Thyroid gland (tissue), 4 donors: ENCODE measurements around the gene CHL1. TPM values are rescaled to one million over a fixed set of nuclear protein-coding genes. Genes with fewer than 3 reads are reported as not detected.

Source experiments
- DNase-seq, 2 donors: peaks; one replicate each; pipeline ENCODE4 v3.0.0-alpha.2; 2019
- H3K27ac ChIP-seq, 3 donors: fragments of 200-600 bp; sonication (generic); 1 replicate in 2 of 3; 2 replicates in 1 of 3; pipeline ENCODE4 v1.5.1; 2016 to 2019; ENCODE audit warnings: mild to moderate bottlenecking in 1 of 3, moderate library complexity in 1 of 3
- H3K27me3 ChIP-seq: fragments of 200-600 bp; sonication (generic); one replicate; pipeline ENCODE4 v1.5.1; 2019
- H3K36me3 ChIP-seq, 2 donors: fragments of 200-600 bp; sonication (generic); one replicate each; pipeline ENCODE4 v1.5.1; 2016 to 2019
- H3K4me1 ChIP-seq, 2 donors: fragments of 200-600 bp; sonication (generic); one replicate each; pipeline ENCODE4 v1.5.1; 2017 to 2019
- H3K4me3 ChIP-seq, 3 donors: fragments of 200-600 bp; sonication (generic); replicated peaks in 1 of 3; 1 replicate in 2 of 3; 2 replicates in 1 of 3; pipeline ENCODE4 v1.5.1; 2016; ENCODE audit warnings: mild to moderate bottlenecking in 1 of 3
- H3K9me3 ChIP-seq: fragments of 200-600 bp; sonication (generic); one replicate; pipeline ENCODE4 v1.5.1; 2017
- POLR2A ChIP-seq, 2 donors: fragments of 450-650 bp; IDR thresholded peaks; one replicate each; pipeline ENCODE4 v1.6.1; 2017; ENCODE audit warnings: antibody characterized with exemption in 2 of 2, mild to moderate bottlenecking in 2 of 2, moderate library complexity in 1 of 2
- WGBS, 2 donors: methylation state at CpG; one replicate each; pipeline ENCODE4 v1.1.5; 2017; 5-methylcytosine and 5-hydroxymethylcytosine counted together
- intact Hi-C: fragments of 100-400 bp; cut with DNase I; formaldehyde crosslinking; loops from one replicate; pipeline ENCODE4 v1.15.1; 2023
- total RNA-seq, 4 donors: library from RNA; depleted of rRNA; stranded (reverse); fragments of >200 nt; gene quantifications; one replicate each; pipeline ENCODE4 v1.2.3, GENCODE V29; 2016
- TF ChIP-seq, protein P1 (sequence below), 6 experiments: fragments of 200-600 bp in 3 of 6; fragments of 450-650 bp in 3 of 6; sonication (generic) in 3 of 6; IDR thresholded peaks; one replicate each; pipeline ENCODE4 v1.5.1; 2016 to 2019; ENCODE audit warnings: antibody characterized with exemption in 6 of 6, mild to moderate bottlenecking in 2 of 6, inconsistent platforms in 1 of 6, moderate library complexity in 1 of 6

Gene CHL1
- total RNA-seq, 4 donors from 2014 or later = 3.1 to 5.0 (median 4.3) TPM

DNA sequence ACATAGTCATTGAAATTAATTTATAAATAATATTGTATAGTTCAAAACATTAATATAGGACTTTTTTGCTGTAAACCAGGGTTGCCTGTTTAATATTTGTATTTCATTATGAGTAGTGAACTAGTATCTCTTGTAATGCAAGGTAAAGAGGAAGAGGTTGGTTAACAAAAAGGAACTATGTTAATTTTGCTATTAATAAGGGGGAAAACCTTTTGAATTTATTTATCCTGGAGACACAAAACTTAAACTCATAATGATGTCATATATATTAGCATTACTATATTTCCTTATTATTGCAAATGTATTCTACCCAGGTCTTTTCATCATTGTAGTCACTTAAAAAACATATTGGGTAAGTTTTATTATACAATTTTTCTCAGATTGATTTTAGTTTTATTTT is 94.5 kb downstream of the CHL1 start:
- Histone ChIP-seq H3K27ac (no peak overlapping the region), H3K9me3 (no peaks in the 10 kb centered on the region), H3K36me3 (no peaks in the 10 kb centered on the region), H3K4me1 (no peaks in the 10 kb centered on the region), H3K27me3 (no peaks in the 10 kb centered on the region), H3K4me3 (no peak overlapping the region)
- no peak for DNase-seq
- no peak for TF ChIP-seq POLR2A (IDR thresholded peaks at IDR 0.05)
- TF ChIP-seq, protein P1, sequence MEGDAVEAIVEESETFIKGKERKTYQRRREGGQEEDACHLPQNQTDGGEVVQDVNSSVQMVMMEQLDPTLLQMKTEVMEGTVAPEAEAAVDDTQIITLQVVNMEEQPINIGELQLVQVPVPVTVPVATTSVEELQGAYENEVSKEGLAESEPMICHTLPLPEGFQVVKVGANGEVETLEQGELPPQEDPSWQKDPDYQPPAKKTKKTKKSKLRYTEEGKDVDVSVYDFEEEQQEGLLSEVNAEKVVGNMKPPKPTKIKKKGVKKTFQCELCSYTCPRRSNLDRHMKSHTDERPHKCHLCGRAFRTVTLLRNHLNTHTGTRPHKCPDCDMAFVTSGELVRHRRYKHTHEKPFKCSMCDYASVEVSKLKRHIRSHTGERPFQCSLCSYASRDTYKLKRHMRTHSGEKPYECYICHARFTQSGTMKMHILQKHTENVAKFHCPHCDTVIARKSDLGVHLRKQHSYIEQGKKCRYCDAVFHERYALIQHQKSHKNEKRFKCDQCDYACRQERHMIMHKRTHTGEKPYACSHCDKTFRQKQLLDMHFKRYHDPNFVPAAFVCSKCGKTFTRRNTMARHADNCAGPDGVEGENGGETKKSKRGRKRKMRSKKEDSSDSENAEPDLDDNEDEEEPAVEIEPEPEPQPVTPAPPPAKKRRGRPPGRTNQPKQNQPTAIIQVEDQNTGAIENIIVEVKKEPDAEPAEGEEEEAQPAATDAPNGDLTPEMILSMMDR (IDR thresholded peaks at IDR 0.05) = no peak
- intact Hi-C loops = no loop called here

DNA sequence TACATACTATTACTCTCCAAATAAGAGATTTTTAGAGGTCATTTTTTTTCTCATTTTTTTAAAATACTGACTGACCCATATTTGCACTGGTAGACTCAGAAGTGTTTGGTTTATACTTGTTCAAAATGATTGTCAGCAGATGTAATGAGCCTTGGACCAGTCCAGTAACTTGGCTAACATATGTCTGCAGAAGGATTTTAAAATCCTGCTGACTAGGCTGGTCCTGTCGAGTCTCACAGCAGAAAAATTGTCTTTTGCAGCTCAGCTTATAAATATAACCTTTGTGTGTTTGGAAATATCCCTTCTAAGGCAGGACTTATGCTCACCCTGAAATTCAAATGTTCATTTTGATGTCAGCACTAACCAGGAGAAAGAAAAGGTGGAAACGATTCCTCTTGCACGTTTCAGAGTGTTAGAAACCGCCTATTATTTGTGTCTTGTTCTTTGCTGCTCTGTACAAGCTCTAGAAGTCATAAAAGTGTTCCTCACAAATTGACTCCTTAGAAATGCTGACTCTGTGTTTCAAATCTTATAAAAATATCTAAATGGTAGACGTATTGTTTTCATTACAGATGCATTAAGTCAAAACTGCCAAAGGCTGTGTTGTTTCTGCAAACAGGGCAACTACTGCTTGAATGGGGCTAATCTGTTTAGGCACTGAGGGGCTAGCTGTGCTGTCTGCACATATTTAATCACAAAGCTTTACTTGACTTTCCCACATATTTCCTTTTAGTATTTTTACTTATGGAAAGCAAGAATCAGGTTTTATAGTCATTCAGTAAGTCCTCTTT is 95.3 kb downstream of the CHL1 start:
- WGBS, 2 donors = 53 to 54% methylated on average over 5 of the region's 5 CpGs
- Histone ChIP-seq H3K4me1 (no peaks in the 10 kb centered on the region), H3K4me3 (no peak overlapping the region), H3K9me3 (no peaks in the 10 kb centered on the region), H3K27me3 (no peaks in the 10 kb centered on the region), H3K36me3 (no peaks in the 10 kb centered on the region), H3K27ac (no peak overlapping the region)
- DNase-seq = no peak
- TF ChIP-seq, protein P1 (IDR thresholded peaks at IDR 0.05) = no peak
- no peak for TF ChIP-seq POLR2A (IDR thresholded peaks at IDR 0.05)
- intact Hi-C loops = no loop called here

DNA sequence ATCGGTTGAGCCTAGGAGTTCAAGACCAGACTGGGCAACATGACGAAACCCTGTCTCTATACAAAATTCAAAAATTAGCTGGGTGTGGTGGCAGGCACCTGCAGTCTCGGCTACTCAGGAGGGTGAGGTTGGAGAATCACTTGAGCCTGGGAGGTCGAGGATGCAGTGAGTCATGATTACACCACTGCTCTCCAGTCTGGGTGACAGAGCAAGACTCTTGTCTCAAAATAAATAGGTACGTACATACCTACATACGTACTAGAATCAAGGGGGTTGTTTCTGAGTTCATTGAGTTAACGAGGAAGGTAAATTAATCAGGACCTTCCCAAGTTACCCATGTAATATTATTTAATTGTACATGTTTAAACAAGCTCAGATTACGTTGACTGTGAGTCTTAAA is 97.5 kb downstream of the CHL1 start:
- H3K4me3 ChIP-seq = no peak overlapping the region
- no peaks in the 10 kb centered on the region for H3K9me3 ChIP-seq
- DNase-seq = no peak
- H3K27me3 ChIP-seq = no peaks in the 10 kb centered on the region
- H3K27ac ChIP-seq = no peak overlapping the region
- WGBS, 2 donors = 80 to 89% methylated on average over 8 of the region's 8 CpGs
- no peaks in the 10 kb centered on the region for H3K4me1 ChIP-seq
- TF ChIP-seq, protein P1 (IDR thresholded peaks at IDR 0.05) = no peak
- no peaks in the 10 kb centered on the region for H3K36me3 ChIP-seq
- intact Hi-C loops = no loop called here

DNA sequence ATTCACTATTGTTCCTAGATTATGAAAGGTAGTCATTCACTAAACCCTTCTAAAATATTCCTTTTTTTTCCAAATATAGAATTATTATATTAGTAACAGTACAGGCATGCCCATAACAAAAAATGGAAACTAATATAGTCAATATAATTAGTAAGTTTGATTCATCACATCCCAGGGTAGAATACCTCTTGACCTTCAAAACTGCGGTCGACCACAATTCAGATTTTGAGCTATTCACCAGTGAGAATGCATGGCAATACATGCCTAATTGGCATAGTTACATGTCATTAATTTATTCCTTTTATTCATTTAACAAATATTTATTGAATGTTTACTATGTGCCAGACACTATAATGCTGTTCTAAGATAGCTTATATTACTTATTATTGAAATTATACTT is 98.0 kb downstream of the CHL1 start:
- no peak for DNase-seq
- Histone ChIP-seq H3K36me3 (no peaks in the 10 kb centered on the region), H3K4me3 (no peak overlapping the region), H3K27ac (no peak overlapping the region), H3K27me3 (no peaks in the 10 kb centered on the region), H3K9me3 (no peaks in the 10 kb centered on the region), H3K4me1 (no peaks in the 10 kb centered on the region)
- TF ChIP-seq, protein P1 (IDR thresholded peaks at IDR 0.05) = no peak
- no peak for TF ChIP-seq POLR2A (IDR thresholded peaks at IDR 0.05)
- 94 to 95% methylated on average over 2 of the region's 2 CpGs for WGBS, 2 donors
- intact Hi-C loops = no loop called here

DNA sequence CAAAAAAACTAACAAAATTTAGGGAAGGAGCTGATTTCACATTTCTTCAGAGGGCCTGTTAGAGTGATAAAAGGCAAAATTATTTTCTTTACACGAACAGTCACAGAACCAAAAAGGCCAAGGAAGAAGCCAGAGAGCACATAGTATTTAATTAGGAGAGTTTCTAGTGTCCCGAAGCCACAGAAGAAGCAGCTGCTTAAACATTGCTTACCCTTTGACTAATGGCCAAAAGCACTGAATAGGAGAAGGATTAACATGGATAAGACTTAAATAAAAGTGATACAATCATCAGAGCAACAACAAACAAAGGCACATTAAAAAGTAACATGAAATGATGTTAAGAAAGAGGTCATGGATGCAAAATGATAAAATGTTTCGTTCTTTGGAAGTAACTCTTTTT is 98.6 kb downstream of the CHL1 start:
- no peak for DNase-seq
- Histone ChIP-seq H3K27ac (no peak overlapping the region), H3K36me3 (no peaks in the 10 kb centered on the region), H3K4me1 (no peaks in the 10 kb centered on the region), H3K27me3 (no peaks in the 10 kb centered on the region), H3K4me3 (no peak overlapping the region), H3K9me3 (no peaks in the 10 kb centered on the region)
- 60 to 65% methylated on average over 3 of the region's 3 CpGs for WGBS, 2 donors
- intact Hi-C loops = no loop called here
- TF ChIP-seq POLR2A (IDR thresholded peaks at IDR 0.05) = no peak
- TF ChIP-seq, protein P1 (IDR thresholded peaks at IDR 0.05) = no peak
